Epidermal melanocyte (primary cell): Measurements from ENCODE around the gene SET.

Experiments used
- DNase-seq: peaks from one replicate; pipeline ENCODE4 v3.0.0; 2011; ENCODE audit warnings: low spot score; ENCODE audit not compliant: insufficient read length

SET gene

GRCh38 chr9:128729302-128729701, 40.3 kb downstream of the SET start:
- no peak for DNase-seq

DNA sequence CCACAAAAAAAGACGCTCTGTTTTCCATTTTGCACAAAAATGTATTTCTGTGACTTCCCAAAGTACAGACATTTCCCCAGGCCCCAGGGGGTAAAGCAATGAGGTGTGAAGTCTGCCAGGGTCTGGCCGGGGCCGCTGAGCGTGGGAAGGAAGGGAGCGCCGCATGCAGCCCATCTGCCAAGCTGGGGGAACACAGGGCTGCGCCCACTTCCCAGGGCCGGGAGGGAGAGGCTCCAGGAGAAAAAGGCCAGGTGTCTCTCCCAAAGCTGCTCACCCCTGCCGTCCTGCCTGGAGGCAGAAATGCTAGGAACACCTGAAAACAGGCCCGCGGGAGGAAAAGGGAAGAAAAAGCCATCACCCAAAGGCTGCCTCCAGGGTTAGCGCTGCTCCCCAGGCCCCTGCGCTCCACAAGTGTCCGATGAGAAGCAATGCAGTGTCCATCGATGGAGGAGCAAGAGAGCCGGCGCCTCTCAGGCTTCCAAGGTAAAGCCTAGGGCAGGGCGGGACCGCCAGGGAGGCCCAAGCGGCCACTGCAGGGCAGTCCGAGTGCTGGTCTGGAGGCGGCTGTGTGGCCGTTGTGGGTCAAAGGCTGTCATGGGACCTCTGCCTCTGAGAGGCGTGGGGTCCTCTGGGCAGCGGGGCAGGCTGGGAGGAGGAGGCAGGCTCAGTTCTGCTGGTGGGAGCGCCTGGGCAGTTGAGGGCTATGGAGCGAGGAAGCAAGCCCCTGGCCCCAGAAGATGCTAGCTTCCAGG, 40.9 kb downstream of the SET start:
- DNase-seq = no peak

GRCh38 chr9:128731093-128731492, 42.1 kb downstream of the SET start:
- no peak for DNase-seq

DNA sequence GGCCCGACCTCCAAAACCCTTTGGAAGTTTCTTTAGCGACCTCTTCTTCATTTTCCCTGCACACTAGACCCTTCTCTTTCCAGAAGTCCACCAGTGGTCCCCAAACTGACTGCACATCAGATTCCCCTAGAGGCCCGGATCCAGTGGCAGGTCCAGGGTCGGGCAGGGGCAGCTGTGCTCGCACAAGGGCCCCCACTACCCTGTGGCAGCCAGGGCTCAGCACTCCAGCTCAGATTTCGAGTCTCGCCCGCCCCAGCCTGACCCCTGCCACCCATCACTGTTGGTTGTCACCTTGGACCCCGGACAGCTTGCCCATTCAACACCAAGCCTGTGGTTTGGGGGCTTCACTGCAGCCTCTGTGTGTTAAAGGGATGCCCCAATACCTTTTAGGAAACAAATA, 42.7 kb downstream of the SET start:
- no peak for DNase-seq

- no peak for DNase-seq
These were observed 43.6 kb downstream of the SET start for GRCh38 chr9:128732576-128732975.

DNA sequence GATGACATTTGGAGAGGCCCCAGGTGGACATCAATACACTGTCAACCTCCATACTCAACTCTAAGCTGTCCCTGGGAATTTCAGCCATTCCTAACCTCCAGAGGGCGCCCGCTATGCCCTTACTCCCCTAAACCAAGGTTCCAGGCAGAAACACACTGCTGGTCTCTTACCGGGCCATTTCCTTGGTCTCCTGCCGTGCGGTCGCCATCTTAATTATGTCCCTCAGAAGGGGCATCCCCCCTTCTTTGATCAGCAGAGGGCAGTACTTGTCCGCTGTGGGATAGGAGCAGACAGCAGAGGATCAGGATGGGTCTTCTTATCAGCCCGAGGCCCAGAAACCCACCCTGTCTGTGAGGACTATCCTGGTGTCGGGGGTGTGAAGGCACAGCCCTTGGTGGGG, 44.2 kb downstream of the SET start:
- peak; percentile 74 for DNase-seq

DNA sequence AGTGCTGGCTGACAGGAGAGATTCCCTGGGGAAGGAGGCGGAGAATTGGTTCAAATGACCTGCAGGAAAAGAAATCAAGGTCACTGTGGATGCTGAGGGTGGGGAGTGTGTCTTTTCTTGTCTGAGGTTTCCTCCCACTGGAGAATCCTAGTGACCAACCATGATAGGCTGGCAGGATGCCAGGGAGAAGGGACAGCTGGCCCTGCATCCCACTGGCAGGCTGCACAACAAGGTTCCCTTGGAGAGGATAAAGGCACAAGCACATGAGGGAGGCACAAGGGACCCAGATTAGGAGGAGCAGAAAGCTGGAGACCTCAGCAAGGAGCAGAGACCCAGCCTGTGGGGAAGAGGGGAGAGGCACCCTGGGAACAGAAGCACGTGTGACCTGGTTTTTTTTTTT, 46.4 kb downstream of the SET start:
- DNase-seq = no peak

- DNase-seq = no peak
These were observed 53.4 kb downstream of the SET start for GRCh38 chr9:128742401-128742800.

- DNase-seq = no peak
These were observed 54.4 kb downstream of the SET start for GRCh38 chr9:128743421-128743820.
